GM19239 (cell line): ENCODE results near the gene ETF1.

Experiments
- DNase-seq: peaks from one replicate; pipeline ENCODE4 v3.0.0; 2011; ENCODE audit warnings: low spot score; ENCODE audit not compliant: insufficient read length
- FAIRE-seq: peaks from 2 replicates; lab custom pipeline; 2011; peaks lifted over from hg19 to GRCh38; lab: Jason Lieb, UNC

ETF1 gene

GRCh38 chr5:138564242-138564641 is 21.2 kb upstream of the ETF1 start:
- FAIRE-seq (no peak), DNase-seq (no peak)

GRCh38 chr5:138563340-138564118 is 20.5 kb upstream of the ETF1 start:
- FAIRE-seq (no peak), DNase-seq (no peak)

DNA sequence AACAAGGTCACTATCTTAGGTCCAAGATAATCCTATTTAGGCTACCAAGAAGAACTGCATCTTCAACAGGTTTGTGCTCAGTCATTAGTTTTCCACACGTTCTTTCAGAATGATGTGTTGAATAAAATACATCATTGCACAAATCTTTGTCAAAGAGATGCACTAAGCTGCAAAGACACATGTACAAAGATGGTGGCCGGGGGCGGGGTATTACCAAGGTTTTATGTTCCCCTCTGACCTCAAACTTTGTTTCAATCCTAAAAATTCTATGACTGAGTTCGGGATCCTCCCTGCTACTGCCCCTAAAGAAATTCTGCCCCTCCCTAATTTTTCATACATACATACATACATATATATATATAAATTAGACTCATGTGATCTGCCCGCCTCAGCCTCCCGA is 17.9 kb upstream of the ETF1 start:
- peak; percentile 28 for FAIRE-seq
- DNase-seq: no peak

DNA sequence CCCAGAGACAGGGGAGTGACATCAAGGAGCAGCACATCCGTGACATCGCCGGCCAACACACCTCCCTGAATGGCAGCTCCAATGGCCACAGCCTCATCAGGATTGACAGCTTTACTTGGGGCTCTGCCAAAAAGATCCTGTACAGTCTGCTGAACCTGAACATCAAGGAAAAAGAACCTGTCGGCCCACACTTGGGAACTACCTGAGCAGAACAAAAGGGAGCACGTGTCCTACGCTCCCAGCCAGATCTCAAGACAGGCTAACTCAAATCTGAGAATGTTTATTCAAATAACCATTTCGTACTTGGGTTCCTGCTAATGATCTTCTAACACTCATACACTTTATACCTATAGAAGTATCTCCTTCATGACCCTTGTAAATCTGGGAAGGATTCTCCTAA is 16.9 kb upstream of the ETF1 start:
- DNase-seq: no peak
- FAIRE-seq: no peak

DNA sequence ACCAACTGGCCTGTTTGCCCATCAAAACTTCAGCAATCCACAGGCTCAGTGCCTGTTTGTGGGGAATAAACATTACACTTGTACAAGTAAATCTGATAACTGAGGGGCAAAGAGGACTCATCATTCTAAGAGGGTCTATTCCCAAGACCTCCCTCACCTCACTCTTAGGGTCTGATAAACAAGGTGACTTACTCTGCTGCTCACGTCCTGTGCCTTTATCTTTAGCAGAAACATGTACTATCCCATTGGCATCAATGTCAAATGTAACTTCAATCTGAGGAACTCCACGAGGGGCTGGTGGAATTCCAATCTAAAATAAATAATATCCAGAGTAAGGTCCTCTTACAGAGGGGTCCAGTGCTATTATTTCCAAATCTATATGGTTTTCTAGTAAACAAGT is 14.6 kb upstream of the ETF1 start:
- no peak for FAIRE-seq
- no peak for DNase-seq

- FAIRE-seq (no peak), DNase-seq (no peak)
Measured at GRCh38 chr5:138554143-138554542, 11.1 kb upstream of the ETF1 start.

DNA sequence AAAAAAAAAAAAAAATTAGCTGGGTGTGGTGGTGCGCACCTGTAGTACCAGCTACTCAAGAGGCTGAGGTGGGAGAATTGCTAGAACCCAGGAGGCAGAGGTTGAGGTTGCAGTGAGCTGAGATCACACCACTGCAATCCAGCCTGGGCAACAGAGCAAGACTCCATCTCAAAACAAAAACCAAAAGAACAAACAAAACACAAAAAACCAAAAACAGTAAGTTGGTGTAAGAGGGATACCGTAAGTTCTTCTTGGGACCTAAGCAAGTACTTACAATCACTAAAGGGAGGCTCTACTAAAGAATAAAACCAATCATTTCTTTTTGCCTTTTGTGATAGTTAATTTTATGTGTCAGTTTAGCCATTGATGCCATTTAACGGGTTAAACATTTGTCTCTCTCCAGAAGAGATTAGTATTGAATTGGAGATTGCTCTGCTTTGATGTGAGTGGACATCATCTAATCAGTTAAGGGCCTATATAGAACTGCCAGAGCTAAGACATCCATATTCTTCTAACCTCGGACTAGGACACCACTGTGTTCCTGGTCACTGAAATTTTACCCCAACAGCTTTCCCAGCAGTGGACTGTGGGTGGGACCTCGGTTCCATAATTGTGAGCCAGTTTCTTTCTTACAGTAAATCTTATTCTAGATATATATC is 10.5 kb upstream of the ETF1 start:
- FAIRE-seq: no peak
- DNase-seq: no peak

- DNase-seq (no peak), FAIRE-seq (no peak)
Measured at GRCh38 chr5:138552657-138553056, 9.6 kb upstream of the ETF1 start.

GRCh38 chr5:138549414-138549813 is 6.4 kb upstream of the ETF1 start:
- DNase-seq (no peak), FAIRE-seq (no peak)

DNA sequence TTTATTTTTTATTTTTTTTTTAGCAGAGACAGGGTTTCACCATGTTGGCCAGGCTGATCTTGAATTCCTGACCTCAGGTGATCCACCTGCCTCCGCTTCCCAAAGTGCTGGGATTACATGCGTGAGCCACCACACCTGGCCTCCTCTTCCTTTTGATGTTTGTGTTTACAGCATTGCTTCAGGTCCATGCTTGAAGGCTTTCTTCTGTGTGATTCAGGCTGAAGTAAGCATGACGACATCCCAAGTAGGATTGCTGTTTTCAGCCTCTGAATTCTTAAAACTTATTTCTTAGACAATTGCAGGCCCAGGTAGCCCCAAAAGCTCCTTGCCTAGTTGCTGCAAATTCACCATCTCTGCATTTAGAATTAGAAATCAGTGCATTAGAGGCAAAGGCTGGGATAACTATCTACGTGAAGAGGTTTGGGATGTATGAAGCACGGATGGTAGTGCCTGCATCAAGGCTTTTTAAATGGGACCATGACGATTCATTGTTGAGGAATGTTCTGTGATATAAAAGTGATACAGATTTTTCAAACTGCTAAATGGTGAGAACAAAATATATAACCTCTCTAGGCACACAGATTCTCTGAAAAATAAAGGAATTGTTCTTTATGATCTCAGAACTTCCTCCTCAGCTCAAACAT is 3.0 kb upstream of the ETF1 start:
- no peak for FAIRE-seq
- no peak for DNase-seq

DNA sequence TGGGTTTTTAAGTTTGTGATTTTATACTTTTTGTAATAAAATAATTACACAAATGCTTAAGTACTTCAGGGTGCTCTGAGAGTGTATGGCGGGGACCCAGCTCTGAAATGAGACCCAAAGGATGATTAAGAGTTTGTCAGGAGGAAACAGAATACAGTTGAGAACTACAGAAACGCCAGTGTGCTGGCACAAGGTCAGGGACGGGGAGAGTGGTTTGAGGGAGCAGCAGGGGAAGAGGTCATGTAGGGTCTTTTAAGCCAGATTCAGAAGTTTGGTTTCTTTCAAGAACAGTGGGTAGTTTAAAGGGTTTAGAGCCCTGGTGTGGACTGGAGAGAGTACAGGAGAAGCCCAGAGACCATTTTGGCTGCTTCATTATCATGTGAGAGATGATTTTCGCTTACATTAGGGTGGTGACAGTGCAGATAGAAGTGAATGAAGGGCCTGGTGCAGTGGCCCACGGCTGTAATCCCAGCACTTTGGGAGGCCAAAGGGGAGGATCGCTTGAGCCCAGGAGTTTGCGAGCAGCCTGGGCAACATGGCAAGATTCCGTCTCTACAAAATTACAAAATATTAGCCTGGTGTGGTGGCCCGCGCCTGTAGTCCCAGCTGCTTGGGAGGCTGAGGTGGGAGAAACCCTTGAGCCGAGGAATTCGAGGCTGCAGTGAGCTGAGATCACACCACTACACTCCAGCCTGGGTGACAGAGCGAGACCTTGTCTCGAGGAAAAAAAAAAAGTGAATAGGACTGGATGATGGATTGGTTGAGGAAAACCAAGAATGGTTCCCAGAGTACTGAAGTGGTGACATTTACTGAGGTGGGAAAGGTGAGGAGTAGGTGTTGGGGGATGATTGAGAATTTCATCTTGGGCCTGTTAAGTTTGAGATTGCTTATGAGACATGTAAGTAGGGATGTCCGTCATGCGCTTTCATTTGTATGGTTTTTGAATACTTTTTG is 1.4 kb upstream of the ETF1 start:
- no peak for DNase-seq
- FAIRE-seq: no peak

DNA sequence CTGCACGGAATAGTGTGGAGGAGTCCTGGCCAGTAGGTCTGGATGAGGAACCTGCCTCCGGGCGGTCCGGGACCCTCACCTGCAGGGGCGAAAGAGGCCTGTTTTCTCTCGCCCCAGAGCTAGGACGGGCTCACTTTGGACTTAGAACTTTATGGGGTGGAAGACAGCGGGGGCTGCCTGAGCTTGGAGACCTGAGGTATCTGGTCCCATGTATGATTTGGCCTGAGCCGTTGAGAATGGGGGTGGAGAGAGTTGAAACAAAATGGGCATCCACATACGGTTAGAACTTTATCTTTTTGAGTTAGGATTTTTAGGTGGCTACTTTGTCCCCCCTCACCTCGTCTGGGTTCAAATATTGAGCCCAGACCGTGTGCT is 681 bp upstream of the ETF1 start:
- peak; percentile 78 for FAIRE-seq
- no peak for DNase-seq

GRCh38 chr5:138542180-138542955 is 668 bp downstream of the ETF1 start:
- no peak for DNase-seq
- FAIRE-seq: no peak

- FAIRE-seq (no peak), DNase-seq (no peak)
Measured at GRCh38 chr5:138541511-138542179, 1.4 kb downstream of the ETF1 start.

DNA sequence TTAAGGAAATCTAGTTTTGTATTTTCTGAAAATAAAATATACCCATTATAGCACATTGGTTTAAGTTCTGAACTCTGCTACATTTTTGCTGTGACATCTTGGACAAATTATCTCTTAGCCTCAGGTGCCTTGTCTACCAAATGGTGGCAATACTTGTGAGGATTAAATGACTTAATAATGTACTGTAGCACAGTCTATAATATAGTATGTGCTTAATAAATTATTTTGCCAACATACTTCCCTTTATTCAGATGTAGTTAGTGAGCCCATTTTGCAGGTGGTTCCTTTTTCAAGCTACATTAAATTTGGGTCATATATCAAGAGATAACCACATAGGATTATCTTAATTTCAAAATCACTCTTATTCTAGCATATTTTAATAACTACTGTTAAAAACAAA is 3.2 kb downstream of the ETF1 start:
- no peak for DNase-seq
- FAIRE-seq: no peak

DNA sequence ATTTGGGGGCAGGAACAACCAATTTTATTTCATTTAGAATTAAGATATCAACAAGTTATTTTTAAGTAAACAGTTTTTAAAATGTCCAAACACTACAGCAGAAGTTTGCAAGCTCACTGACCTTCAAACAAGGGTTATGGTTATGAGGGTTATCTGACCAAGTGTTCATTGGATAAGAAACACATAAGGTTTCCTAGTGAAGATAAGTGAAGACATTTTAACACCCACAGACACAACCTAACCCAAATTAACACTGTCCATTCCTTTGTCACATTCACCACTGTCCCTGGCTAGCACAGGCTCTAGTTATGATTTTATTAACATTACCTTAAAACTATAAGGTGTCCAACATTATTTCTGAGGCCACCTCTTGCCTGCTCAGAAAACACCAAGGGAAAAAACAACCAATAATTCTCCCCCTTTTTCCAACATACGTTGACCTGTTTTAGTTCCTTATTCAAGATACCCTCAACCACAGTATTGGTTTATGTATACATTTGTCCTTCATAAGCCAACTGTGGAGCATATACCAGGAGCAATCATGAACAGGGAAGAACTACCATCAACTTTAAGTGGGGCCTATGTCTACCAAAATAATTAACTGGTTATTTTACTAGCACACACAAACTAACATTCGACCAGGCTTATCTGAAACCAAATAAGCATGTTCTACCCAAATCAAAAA is 4.0 kb downstream of the ETF1 start:
- FAIRE-seq: no peak
- DNase-seq: no peak

DNA sequence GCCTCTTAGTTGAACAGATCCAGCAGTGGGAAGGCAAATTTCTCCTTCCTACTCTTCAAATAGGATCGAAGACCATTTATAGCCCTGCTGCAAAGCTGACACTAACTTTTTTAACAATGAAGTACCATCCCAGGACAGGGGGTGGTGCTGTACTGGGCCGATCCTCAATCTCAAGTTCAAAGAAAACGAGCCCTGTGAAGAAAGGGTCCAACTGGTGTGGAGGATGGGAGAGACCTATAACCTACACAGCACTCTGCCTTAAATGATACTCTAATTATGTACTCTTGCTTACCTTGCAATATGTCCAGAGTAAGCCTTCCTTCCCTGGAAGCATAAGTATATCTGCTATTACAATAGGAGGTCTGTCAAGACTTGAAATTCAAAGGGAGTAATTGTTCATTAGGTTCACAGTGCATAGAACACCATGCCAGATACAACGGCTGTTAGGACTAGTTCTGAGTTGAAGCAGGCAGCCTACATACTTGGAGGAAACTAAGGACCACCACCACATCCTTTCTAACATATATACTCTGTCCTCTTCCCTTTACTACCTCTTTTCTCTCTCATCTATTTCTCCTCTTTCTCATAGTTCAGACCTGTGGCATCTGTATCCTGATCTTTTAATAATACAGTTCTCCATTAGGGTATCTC is 6.2 kb downstream of the ETF1 start:
- DNase-seq: no peak
- no peak for FAIRE-seq

DNA sequence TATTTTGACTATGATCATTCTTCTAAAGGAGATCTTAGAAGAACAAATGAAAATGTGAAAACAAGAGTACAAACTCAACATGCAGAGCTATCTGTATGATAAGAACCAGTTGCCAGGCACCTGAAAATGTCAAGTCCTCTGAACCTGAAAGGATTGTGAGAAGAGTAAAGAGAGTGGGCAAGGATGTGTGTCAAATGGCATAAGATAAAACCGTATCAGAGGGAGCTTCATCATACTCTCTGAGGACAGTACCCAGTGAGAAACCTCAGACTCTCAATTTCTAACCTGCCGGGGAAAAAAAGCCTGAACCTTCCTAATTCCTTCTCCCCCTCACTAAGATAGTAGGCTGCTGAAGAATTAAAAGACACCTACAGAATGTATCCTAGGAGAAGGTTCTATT is 6.8 kb downstream of the ETF1 start:
- DNase-seq: no peak
- no peak for FAIRE-seq
